SIG-M5 treated with dmso at 0.1 percent for 504 hours (cell line): ENCODE measurements around the gene MTMR2.

ENCODE experiments used
- DNase-seq: peaks from one replicate; lab custom pipeline; 2025; ENCODE audit not compliant: unreplicated experiment; lab: John Stamatoyannopoulos, UW

MTMR2 gene

DNA sequence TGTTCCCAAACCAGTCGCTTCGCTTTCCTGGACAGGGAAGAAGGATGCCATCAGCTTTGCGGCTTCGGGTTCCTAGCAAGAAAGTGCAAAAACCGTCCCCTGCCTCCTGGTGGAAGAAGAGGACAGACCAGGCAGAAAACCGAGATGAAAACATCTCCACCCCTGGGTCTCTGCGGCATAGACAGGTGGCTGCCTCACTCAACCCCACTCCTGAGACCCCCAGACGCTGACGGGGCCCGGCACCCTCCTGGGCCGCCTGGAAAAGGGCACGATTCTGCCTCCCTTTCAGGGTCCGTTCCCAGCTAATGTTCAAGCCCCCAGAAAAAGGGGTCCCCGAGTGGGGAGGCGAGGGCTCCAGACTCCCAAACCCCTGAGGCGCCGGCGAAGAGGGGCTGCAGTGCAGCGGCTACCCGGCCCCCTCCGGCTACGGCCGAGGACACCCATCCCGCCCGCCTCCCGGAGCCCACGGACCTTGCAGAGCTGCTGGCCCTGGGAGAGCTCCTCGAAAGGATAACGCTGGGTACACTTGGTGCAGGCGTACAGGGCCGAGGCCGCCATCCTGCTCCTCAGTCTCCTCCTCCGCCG, 134.9 kb downstream of the MTMR2 start:
- DNase-seq = no peak
